ENCODE data around the gene VTCN1.

Gene VTCN1

DNA sequence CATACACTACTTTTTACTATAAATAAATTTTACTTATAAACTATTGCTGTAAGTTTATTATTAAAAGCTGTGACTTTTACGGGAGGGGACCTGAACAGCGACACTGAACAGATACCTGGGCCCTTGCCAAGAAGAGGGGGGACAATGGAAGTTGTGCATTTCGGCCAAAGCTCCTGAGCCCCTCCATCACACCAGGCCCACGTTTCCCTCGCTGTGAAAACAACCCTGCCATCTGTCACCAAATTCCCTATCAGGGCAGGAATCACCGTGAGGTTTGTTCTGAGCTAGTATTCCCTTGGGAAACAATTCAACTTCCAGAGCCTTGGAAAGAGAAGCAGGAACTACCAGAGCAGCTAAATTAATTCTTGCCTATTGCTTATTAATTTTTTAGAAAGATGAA is 37.0 kb downstream of the VTCN1 start:
- Histone ChIP-seq H3K4me1 (ENCODE audit: control insufficient read depth, low read length) (no peaks in the 10 kb centered on the region), H3K9me3 (ENCODE audit: control insufficient read depth, insufficient read depth, low read length) (no peaks in the 10 kb centered on the region), H3K36me3 (ENCODE audit: control insufficient read depth, low read length) (no peaks in the 10 kb centered on the region), H3K27ac (ENCODE audit: low read depth, low read length) (no peak overlapping the region), H3K9me2 (replicated peaks; ENCODE audit: control insufficient read depth, low read length) (no peaks in the 10 kb centered on the region), H4K20me1 (ENCODE audit: control insufficient read depth, insufficient read depth, low read depth, low read length) (no peaks in the 10 kb centered on the region), H3K4me2 (ENCODE audit: low read length) (no peak overlapping the region), H3F3A (ENCODE audit: control insufficient read depth, insufficient read depth) (no peaks in the 10 kb centered on the region), H3K27me3 (ENCODE audit: control insufficient read depth, low read length) (no peaks in the 10 kb centered on the region), H3K4me3 (ENCODE audit: low read length) (no peak overlapping the region), H3K79me2 (ENCODE audit: control insufficient read depth, low read length) (no peaks in the 10 kb centered on the region)
- TF ChIP-seq EZH2phosphoT487 (IDR thresholded peaks at IDR 0.05; ENCODE audit: borderline replicate concordance, low read length) = no peak
- TF ChIP-seq, protein P1, sequence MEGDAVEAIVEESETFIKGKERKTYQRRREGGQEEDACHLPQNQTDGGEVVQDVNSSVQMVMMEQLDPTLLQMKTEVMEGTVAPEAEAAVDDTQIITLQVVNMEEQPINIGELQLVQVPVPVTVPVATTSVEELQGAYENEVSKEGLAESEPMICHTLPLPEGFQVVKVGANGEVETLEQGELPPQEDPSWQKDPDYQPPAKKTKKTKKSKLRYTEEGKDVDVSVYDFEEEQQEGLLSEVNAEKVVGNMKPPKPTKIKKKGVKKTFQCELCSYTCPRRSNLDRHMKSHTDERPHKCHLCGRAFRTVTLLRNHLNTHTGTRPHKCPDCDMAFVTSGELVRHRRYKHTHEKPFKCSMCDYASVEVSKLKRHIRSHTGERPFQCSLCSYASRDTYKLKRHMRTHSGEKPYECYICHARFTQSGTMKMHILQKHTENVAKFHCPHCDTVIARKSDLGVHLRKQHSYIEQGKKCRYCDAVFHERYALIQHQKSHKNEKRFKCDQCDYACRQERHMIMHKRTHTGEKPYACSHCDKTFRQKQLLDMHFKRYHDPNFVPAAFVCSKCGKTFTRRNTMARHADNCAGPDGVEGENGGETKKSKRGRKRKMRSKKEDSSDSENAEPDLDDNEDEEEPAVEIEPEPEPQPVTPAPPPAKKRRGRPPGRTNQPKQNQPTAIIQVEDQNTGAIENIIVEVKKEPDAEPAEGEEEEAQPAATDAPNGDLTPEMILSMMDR (IDR thresholded peaks at IDR 0.05; ENCODE audit: low read depth, low read length, poor library complexity, severe bottlenecking) = no peak

DNA sequence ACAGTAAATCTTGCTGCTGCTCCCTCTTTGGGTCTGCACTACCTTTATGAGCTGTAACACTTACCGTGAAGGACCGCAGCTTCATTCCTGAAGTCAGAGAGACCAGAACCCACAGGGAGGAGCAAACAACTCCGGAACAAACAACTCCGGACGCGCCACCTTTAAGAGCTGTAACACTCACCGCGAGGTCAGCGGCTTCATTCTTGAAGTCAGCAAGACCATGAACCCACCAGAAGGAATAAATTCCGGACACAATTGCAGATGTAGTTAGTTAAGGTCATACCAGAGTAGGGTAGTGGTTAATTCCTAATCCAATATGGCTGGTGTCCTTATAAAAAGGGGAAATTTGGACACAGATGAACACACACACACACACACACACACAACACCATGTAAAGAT is 37.7 kb downstream of the VTCN1 start:
- Histone ChIP-seq H3K79me2 (ENCODE audit: control insufficient read depth, low read length) (no peaks in the 10 kb centered on the region), H3F3A (ENCODE audit: control insufficient read depth, insufficient read depth) (no peaks in the 10 kb centered on the region), H3K9me2 (replicated peaks; ENCODE audit: control insufficient read depth, low read length) (no peaks in the 10 kb centered on the region), H3K27me3 (ENCODE audit: control insufficient read depth, low read length) (no peaks in the 10 kb centered on the region), H3K4me3 (ENCODE audit: low read length) (no peak overlapping the region), H3K4me1 (ENCODE audit: control insufficient read depth, low read length) (no peaks in the 10 kb centered on the region), H4K20me1 (ENCODE audit: control insufficient read depth, insufficient read depth, low read depth, low read length) (no peaks in the 10 kb centered on the region), H3K36me3 (ENCODE audit: control insufficient read depth, low read length) (no peaks in the 10 kb centered on the region), H3K27ac (ENCODE audit: low read depth, low read length) (no peak overlapping the region), H3K9me3 (ENCODE audit: control insufficient read depth, insufficient read depth, low read length) (no peaks in the 10 kb centered on the region), H3K4me2 (ENCODE audit: low read length) (no peak overlapping the region)
- TF ChIP-seq EZH2phosphoT487 (IDR thresholded peaks at IDR 0.05; ENCODE audit: borderline replicate concordance, low read length) = no peak
- TF ChIP-seq, protein P1 (IDR thresholded peaks at IDR 0.05; ENCODE audit: low read depth, low read length, poor library complexity, severe bottlenecking) = no peak

DNA sequence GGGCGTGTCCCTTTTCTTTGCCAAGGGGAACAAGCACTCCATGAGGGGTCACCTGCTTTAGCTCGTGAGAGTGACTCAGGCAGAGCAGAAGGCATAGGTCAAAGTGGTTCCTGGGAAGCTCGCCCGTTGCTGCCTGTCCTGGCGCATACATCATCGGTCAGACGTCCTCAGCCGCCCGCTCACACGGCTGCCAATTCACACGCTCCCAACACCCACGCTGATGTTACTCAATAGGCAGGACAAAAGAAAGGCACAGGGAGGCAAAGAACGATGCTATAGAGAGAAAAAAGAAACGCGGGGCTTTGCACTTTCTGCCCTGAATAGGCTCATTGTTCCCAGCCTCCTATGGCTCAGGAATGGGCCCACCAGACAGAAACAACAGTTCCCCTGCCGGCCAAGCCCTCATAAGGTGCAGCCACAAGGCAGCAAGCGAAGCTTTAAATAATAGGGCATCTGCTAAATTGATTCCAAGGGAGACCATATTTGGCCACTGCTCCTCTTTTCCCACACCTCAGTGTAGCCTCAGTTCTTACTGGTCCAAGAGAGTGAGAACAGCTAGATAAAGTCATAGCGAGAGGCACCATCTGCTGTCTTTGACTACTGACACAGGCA is 38.7 kb downstream of the VTCN1 start:
- no peak overlapping the region for H3K4me3 ChIP-seq (ENCODE audit: low read length)
- no peaks in the 10 kb centered on the region for H3K79me2 ChIP-seq (ENCODE audit: control insufficient read depth, low read length)
- no peaks in the 10 kb centered on the region for H3K9me2 ChIP-seq (replicated peaks; ENCODE audit: control insufficient read depth, low read length)
- H3F3A ChIP-seq (ENCODE audit: control insufficient read depth, insufficient read depth) = no peaks in the 10 kb centered on the region
- no peaks in the 10 kb centered on the region for H3K4me1 ChIP-seq (ENCODE audit: control insufficient read depth, low read length)
- TF ChIP-seq, protein P1 (IDR thresholded peaks at IDR 0.05; ENCODE audit: low read depth, low read length, poor library complexity, severe bottlenecking) = no peak
- no peak for TF ChIP-seq EZH2phosphoT487 (IDR thresholded peaks at IDR 0.05; ENCODE audit: borderline replicate concordance, low read length)
- H3K27me3 ChIP-seq (ENCODE audit: control insufficient read depth, low read length) = no peaks in the 10 kb centered on the region
- no peak overlapping the region for H3K4me2 ChIP-seq (ENCODE audit: low read length)
- H4K20me1 ChIP-seq (ENCODE audit: control insufficient read depth, insufficient read depth, low read depth, low read length) = no peaks in the 10 kb centered on the region
- H3K27ac ChIP-seq (ENCODE audit: low read depth, low read length) = no peak overlapping the region
- H3K36me3 ChIP-seq (ENCODE audit: control insufficient read depth, low read length) = no peaks in the 10 kb centered on the region
- H3K9me3 ChIP-seq (ENCODE audit: control insufficient read depth, insufficient read depth, low read length) = no peaks in the 10 kb centered on the region

All from DOHH2 (cell line).